ENCODE results near the gene AATF.
A peak's percentile ranks its signal among the peaks of the same experiment; 100 is the strongest.

Gene AATF

GRCh38 chr17:36931697-36932382 lies 16.9 kb upstream of the AATF start:
- peak; percentile 8 for DNase-seq

GRCh38 chr17:36932383-36932693 lies 16.4 kb upstream of the AATF start:
- no peak for DNase-seq

- no peak for DNase-seq
These were observed 15.9 kb upstream of the AATF start for GRCh38 chr17:36932694-36933511.

GRCh38 chr17:36933512-36934143 lies 15.1 kb upstream of the AATF start:
- no peak for DNase-seq

- peak; percentile 15 for DNase-seq
These were observed 14.5 kb upstream of the AATF start for GRCh38 chr17:36934144-36934691.

GRCh38 chr17:36934692-36935630 lies 13.8 kb upstream of the AATF start:
- peak; percentile 31 for DNase-seq

- peak; percentile 20 for DNase-seq
These were observed 12.9 kb upstream of the AATF start for GRCh38 chr17:36935671-36936454.

GRCh38 chr17:36936455-36937000 lies 12.2 kb upstream of the AATF start:
- peak; percentile 52 for DNase-seq

GRCh38 chr17:36937001-36937958 lies 11.5 kb upstream of the AATF start, which contains the start of gene LHX1:
TSS of gene LHX1 (plus strand) at chr17:36937475. CDS start at chr17:36938198, 723 bp downstream.
- DNase-seq: peak; percentile 11

- no peak for DNase-seq
These were observed 10.7 kb upstream of the AATF start for GRCh38 chr17:36937959-36938565.

GRCh38 chr17:36938566-36939051 lies 10.1 kb upstream of the AATF start:
- DNase-seq: no peak

GRCh38 chr17:36939052-36939801 lies 9.5 kb upstream of the AATF start:
- DNase-seq: no peak

- DNase-seq: no peak
These were observed 8.9 kb upstream of the AATF start for GRCh38 chr17:36939802-36940312.

- no peak for DNase-seq
These were observed 8.2 kb upstream of the AATF start for GRCh38 chr17:36940313-36941264.

- DNase-seq: no peak
These were observed 7.3 kb upstream of the AATF start for GRCh38 chr17:36941265-36942010.

- no peak for DNase-seq
These were observed 6.6 kb upstream of the AATF start for GRCh38 chr17:36942019-36942599.
